SH-SY5Y (cell line): ENCODE measurements around the gene POLG2.

ENCODE experiments used
- GATA2 ChIP-seq: IDR thresholded peaks from 2 replicates; pipeline ENCODE4 v1.6.1; 2011; ENCODE audit warnings: mild to moderate bottlenecking, low read depth, low read length
- GATA3 ChIP-seq: IDR thresholded peaks from 2 replicates; pipeline ENCODE4 v1.6.1; 2011; ENCODE audit warnings: low read depth, mild to moderate bottlenecking, low read length, moderate library complexity

DNA sequence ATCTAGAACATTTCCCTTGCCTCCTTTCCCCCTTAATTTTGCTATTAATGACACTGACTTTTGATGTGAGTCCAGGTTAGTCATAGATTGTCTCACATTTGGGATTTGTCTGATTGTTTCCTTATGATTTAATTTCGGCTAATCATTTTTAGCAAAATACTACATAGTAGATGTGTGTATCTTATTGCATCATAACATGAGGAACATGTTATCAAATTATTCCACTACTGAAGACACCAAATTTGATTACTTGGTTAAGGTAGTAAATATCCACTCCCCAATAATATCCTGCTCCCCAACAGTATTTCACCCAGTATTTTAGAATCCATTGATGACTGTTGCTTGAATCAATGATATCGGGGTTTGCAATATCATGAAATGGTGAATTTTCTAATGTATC, 2.7 kb downstream of the POLG2 start:
- TF ChIP-seq GATA2 (no peak), GATA3 (no peak)
